Measurements from ENCODE around the gene AMFR.

GRCh38 chr16:56399047-56399446 lies 26.3 kb downstream of the AMFR start:
- TF ChIP-seq CTCF (conservative IDR thresholded peaks at IDR 0.05) (no peak), EZH2 (IDR thresholded peaks at IDR 0.05; ENCODE audit: low read depth) (no peak)
